ENCODE measurements around the gene ERF.

GRCh38 chr19:42203700-42204099 is 51.2 kb downstream of the ERF start:
- no peak for TF ChIP-seq CTCF (IDR thresholded peaks at IDR 0.05)
- no peak for TF ChIP-seq EZH2phosphoT487 (IDR thresholded peaks at IDR 0.05)
